Activated CD4-positive, alpha-beta T cell treated with anti-CD3 and anti-CD28 coated beads for 1 hour (primary cell): ENCODE results near the gene COX4I1.

Experiments used
- DNase-seq: peaks from one replicate; pipeline ENCODE4 v3.0.0-alpha.2; 2020

COX4I1 gene

GRCh38 chr16:85799497-85800320, at the start of gene COX4I1, which contains the start of gene EMC8:
Gene COX4I1, plus strand, starts transcription at chr16:85799695. Its CDS starts 1,511 bp downstream, at chr16:85801206.
Gene EMC8, minus strand, starts transcription at chr16:85799544. Its CDS starts 249 bp downstream, at chr16:85799295.
- DNase-seq: peak; percentile 86

DNA sequence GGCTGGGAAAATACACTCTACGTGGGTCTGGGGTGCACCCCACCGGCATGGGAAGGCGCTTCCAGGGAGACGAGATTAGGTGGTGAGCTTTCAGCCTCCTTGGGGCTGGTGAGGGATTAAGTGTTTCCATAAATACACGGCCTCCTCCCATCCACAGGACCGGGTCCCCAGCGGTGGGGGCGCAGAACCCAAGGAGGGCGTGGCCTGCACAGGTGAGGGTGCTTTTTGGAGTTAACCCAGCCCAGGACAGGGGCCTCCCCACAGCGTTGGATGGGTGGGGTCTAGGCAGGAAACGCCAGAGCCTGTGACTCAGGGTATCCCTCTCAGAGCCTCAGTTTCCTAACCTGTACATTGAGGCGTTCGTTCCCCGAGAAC, 49.7 kb upstream of the COX4I1 start:
- no peak for DNase-seq

GRCh38 chr16:85750146-85750826, 49.2 kb upstream of the COX4I1 start:
- DNase-seq: no peak

- no peak for DNase-seq
Observed at GRCh38 chr16:85750827-85751697, 48.4 kb upstream of the COX4I1 start, which contains the start of gene C16orf74. Gene C16orf74, minus strand, starts transcription at chr16:85751096. Its CDS starts 15,879 bp downstream, at chr16:85735217.

DNA sequence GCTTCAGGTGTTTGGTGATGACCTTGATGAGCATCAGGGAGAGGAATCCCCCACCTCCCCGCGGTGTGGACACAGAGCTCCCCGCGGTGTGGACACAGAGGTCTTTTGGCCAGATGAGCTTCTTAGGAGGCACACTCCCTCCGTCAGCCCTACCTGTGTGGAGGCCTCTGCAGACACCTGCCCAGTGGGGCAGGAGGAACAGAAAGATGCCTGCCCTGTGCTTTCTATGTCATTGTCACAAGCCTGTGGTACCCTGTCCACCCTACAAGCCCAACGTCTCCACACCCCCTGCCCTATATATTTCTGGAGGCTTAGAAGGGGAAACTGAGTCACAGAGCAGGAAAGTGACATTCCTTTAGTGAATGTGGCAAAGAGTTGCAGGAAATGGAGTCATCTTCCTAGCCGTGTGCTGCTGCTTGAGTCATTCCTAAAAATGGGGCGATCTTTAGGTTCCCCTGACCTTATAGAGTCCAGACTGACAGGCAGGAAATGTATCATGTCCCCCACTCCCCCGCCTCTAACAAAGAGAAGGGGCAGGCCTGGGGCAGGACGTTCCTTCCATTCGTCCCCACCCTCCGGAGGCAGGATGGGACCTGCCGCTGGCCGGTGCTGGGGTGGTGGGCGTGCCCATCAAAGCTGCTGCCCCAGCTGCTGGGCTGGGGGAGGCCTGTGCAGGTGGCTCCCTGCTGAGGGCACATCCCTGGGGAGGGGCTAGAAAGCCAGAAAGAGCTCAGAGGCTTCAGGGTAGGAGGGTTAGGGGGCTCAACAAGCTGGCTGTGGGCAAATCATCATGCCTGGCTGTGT, 47.6 kb upstream of the COX4I1 start:
- DNase-seq: no peak

- no peak for DNase-seq
Observed at GRCh38 chr16:85752511-85753420, 46.7 kb upstream of the COX4I1 start.

- no peak for DNase-seq
Observed at GRCh38 chr16:85753559-85753958, 45.9 kb upstream of the COX4I1 start.

- DNase-seq: no peak
Observed at GRCh38 chr16:85753976-85754375, 45.5 kb upstream of the COX4I1 start.

- DNase-seq: no peak
Observed at GRCh38 chr16:85754413-85754812, 45.1 kb upstream of the COX4I1 start.

GRCh38 chr16:85755929-85756768, 43.3 kb upstream of the COX4I1 start:
- no peak for DNase-seq

- DNase-seq: no peak
Observed at GRCh38 chr16:85757341-85757822, 42.1 kb upstream of the COX4I1 start.

DNA sequence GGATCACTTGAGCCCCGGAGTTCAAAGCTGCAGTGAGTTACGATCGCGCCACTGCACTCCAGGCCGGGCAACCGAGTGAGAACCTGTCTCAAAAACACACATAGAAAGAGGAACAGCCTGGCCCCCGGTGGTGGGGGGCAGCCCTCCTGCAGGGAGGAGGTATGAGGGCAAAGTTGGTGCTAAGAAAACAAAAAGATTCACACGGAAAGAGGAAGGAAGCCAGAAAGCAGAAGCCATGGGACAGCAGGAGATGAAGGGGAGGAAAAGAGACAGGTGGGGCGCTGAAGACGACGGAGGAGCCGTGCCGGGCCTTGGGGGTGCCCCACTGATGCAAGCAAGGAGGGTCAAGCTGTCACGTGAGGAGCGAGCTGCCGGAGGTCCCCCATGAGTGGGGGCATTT, 40.4 kb upstream of the COX4I1 start:
- DNase-seq: no peak

DNA sequence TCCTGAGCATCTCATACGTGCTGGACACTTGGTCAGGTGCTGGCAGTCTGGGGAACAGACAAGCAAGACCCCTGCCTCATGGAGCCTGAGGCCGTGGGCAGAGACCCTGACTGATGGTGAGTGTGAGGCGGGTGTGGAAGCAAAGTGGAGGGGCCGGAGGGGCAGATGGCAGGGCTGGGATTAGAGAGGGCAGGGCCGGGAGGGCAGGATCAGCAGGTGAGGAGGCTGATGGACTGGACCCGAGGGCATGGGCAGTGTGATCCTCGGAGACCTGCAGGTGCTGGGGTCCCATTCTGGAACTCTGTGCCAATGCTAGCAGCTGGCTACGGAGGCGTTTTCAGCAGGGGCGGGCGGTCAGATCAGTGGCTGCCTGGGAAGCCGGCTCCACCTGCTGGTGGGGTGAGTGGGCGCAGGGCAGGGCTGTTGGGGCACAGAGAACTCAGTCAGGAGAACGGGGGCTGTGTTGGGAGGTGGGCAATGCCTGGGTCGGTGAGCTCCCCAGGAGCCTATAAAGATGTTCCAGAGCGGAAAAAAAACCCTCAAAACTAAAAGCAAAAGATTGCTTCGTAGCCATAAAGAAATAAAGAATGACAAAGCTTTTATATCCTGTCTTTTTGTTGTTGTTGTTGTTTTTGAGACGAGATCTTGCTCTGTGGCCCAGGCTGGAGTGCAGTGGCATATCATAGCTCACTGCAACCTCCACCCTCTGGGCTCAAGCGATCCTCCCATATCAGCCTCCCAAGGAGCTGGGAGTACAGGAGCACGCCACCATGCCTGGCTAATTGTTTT, 39.7 kb upstream of the COX4I1 start:
- no peak for DNase-seq

DNA sequence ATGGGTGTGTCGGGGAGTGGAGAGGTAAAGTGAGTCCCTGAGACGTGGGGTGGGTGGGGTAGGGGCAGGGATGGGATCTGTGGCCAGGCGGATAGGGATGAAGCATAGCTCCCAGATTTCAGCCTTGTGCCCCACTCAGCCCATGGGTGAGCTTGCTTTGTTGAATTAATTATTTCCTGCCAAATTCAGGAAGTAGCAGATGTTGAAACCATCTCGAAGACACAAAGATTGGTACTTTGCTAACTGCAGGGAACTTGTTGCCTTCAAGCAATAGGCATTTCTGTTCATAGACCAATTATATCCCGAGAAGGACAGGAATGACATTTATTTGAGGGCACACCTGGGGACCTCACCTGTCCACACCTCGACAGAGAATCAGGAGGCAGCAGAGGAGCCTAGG, 37.6 kb upstream of the COX4I1 start:
- no peak for DNase-seq

DNA sequence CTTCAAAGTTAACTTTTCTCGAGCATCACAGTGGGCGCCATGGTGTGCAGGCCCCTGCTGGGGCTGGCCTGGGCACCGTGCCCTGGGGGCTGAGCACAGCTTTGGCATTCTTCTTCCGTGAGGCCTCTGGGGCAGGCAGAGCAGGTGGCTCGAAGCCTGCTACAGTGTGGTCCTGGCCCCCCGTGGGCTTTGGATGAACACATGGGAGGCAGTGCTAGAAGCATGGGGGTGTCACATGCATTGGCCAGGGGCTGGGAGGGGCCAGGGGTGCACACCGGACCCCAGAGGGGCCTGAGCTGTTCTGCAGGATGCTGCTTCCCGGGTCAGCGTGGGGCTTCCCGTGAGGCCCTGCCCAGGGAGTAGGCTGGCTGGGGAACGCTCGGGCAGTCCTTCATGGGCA, 36.5 kb upstream of the COX4I1 start:
- no peak for DNase-seq

GRCh38 chr16:85763616-85764015, 35.9 kb upstream of the COX4I1 start:
- DNase-seq: no peak

GRCh38 chr16:85765211-85765610, 34.3 kb upstream of the COX4I1 start:
- no peak for DNase-seq

- no peak for DNase-seq
Observed at GRCh38 chr16:85765767-85766166, 33.7 kb upstream of the COX4I1 start.

DNA sequence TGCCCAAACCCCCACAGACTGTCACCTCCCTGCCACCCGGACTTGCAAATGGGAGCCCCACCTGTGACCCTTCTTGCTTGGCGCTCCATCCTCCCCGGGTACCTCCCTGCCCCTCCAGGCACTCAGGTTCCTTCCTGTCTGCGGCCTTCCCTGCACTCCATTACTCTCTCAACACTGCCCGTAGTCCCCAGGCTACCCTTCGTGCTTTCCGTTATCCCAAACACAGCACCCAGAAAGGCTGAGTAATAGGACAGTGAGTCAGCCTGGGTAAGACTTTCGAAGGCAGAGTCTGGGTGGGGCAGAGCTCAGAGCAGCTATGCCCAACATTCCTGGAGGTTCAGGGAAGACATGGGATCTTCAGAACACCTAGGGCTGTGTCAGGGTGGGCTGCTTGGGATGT, 32.0 kb upstream of the COX4I1 start:
- no peak for DNase-seq
